H1 (cell line): ENCODE results near the gene CRTC3. TPM values are rescaled to one million over a fixed set of nuclear protein-coding genes. Genes with fewer than 3 reads are reported as not detected.

Experiments used
- CHD1 ChIP-seq: IDR thresholded peaks from 2 replicates; pipeline ENCODE4 v1.6.1; 2012; ENCODE audit warnings: low read depth, low read length, improper control_type of control experiment
- GABPA ChIP-seq: IDR thresholded peaks from 2 replicates; pipeline ENCODE4 v1.6.1; 2011; ENCODE audit warnings: mild to moderate bottlenecking, low read length, moderate library complexity, borderline replicate concordance; ENCODE audit not compliant: insufficient read depth
- HDAC6 ChIP-seq: IDR thresholded peaks from one replicate; pipeline ENCODE4 v1.7.1; 2012; ENCODE audit warnings: low read depth, mild to moderate bottlenecking, inconsistent platforms, low read length, moderate library complexity
- KDM4A ChIP-seq: IDR thresholded peaks from one replicate; pipeline ENCODE4 v1.7.1; 2012; ENCODE audit warnings: low read depth, mild to moderate bottlenecking, moderate library complexity, low read length, inconsistent platforms; ENCODE audit not compliant: severe bottlenecking
- MAFK ChIP-seq: IDR thresholded peaks from 2 replicates; pipeline ENCODE4 v1.6.1; 2012; ENCODE audit warnings: low read depth, mild to moderate bottlenecking, improper control_type of control experiment, low read length
- RAD21 ChIP-seq, 2 experiments: IDR thresholded peaks in 1 of 2; conservative IDR thresholded peaks in 1 of 2; 2 replicates each; pipeline ENCODE4 v1.6.1; 2011; ENCODE audit warnings: low read depth in 2 of 2, low read length in 2 of 2, improper control_type of control experiment in 1 of 2, inconsistent platforms in 1 of 2, mild to moderate bottlenecking in 1 of 2, moderate library complexity in 1 of 2
- RXRA ChIP-seq: IDR thresholded peaks from 2 replicates; pipeline ENCODE4 v1.6.1; 2011; ENCODE audit warnings: low read depth, mild to moderate bottlenecking, low read length, moderate library complexity; ENCODE audit not compliant: insufficient read depth
- SP4 ChIP-seq: IDR thresholded peaks from 2 replicates; pipeline ENCODE4 v1.6.1; 2012; ENCODE audit warnings: low read length, inconsistent platforms
- polyA plus RNA-seq, 7 experiments: library from polyadenylated mRNA; depleted of rRNA in 3 of 7; stranded (reverse) in 5 of 7; unstranded in 2 of 7; fragments of >200 nt in 5 of 7; fragments of 200-250 nt in 2 of 7; gene quantifications; 1 replicate in 5 of 7; 2 replicates in 1 of 7; 4 replicates in 1 of 7; pipeline versions ENCODE4 v1.2.1 to v1.2.3, GENCODE V29; 2011 to 2013; ENCODE audit warnings: missing spikeins in 2 of 7, mixed read lengths in 2 of 7
- total RNA-seq: library from RNA; stranded (reverse); fragmentation: NEBNext Ultra II Directional; extraction: Animal tissue kit (Norgen Biotek cat#: 25700); gene quantifications from 2 replicates; pipeline ENCODE4 v1.2.1, GENCODE V29; 2021

CRTC3 gene
- total and polyA plus RNA-seq, 2 of the 8 experiments (the other 6 are each of a cell fraction or from before 2014, with no cell fraction given) = 5.0 to 5.3 TPM

- no peak for TF ChIP-seq RAD21 (IDR thresholded peaks at IDR 0.05 in 1 of 2, conservative IDR thresholded peaks at IDR 0.05 in 1 of 2; ENCODE audit: low read depth in 2 of 2, low read length in 2 of 2)
- TF ChIP-seq SP4 = no peak
- no peak for TF ChIP-seq KDM4A
- TF ChIP-seq RXRA = no peak
- TF ChIP-seq CHD1 = no peak
- no peak for TF ChIP-seq MAFK
- no peak for TF ChIP-seq HDAC6
- TF ChIP-seq GABPA = no peak
- TF ChIP-seq, all 59 proteins: peak for 0
These were observed 42.5 kb upstream of the CRTC3 start (continued) for GRCh38 chr15:90487186-90487585.
